ENCODE data around the gene HHATL.

GRCh38 chr3:42749025-42749752 lies 46.6 kb upstream of the HHATL start:
- TF ChIP-seq CTCF (IDR thresholded peaks at IDR 0.05) (no peak), POLR2A (IDR thresholded peaks at IDR 0.05) (no peak), POLR2AphosphoS5 (IDR thresholded peaks at IDR 0.05) (no peak), EP300 (IDR thresholded peaks at IDR 0.05) (no peak)
